Measurements from ENCODE around the gene SYNE3. TPM values are rescaled to one million over a fixed set of nuclear protein-coding genes. Genes with fewer than 3 reads are reported as not detected.

Gene SYNE3
- total RNA-seq, 4 donors from 2014 or later: 14.4 to 18.7 (median 16.6) TPM

DNA sequence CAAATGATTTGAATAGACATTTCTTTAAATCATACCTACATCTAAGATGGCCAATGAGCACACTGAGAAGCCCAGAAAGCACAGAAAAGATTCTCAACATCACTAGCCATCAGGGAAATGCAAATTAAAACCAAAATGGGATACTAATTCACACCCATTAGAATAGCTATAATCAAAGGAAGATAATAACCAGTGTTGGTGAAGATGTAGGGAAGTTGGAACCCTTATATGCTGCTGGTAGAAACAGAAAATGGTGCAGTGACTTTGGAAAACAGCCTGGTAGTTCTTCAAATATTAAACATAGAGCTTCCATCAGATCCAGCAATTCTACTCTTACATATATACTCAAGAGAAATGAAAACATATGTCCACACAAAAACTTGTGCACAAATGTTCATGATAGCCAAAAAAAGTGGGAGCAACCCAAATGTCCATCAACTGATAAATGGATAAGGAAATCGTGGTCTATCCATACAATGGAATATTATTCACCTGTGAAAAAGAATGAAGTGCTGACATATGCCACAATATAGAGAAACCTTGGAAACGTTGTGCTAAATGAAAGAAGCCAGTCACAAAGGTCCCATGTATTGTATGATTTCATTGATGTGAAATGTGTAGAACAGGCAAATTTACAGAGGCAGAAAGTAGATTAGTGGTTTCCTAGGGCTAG is 24.4 kb downstream of the SYNE3 start:
- no peak for DNase-seq (ENCODE audit: extremely low spot score)
- Histone ChIP-seq H3K27ac (replicated peaks in 1 of 4) (no peak overlapping the region), H3K9me3 (no peaks in the 10 kb centered on the region), H3K4me3 (no peak overlapping the region), H3K4me1 (peaks cover 47 to 71% (median 60%) of the 10 kb centered on the region in 4 donors), H3K27me3 (peaks cover 0 to 5% (median 0%) of the 10 kb centered on the region in 4 donors), H3K36me3 (no peaks in the 10 kb centered on the region)
- TF ChIP-seq POLR2AphosphoS5 (IDR thresholded peaks at IDR 0.05) (no peak), POLR2A (IDR thresholded peaks at IDR 0.05; ENCODE audit: low read depth) (no peak), EP300 (IDR thresholded peaks at IDR 0.05) (no peak)
- TF ChIP-seq, protein P1, sequence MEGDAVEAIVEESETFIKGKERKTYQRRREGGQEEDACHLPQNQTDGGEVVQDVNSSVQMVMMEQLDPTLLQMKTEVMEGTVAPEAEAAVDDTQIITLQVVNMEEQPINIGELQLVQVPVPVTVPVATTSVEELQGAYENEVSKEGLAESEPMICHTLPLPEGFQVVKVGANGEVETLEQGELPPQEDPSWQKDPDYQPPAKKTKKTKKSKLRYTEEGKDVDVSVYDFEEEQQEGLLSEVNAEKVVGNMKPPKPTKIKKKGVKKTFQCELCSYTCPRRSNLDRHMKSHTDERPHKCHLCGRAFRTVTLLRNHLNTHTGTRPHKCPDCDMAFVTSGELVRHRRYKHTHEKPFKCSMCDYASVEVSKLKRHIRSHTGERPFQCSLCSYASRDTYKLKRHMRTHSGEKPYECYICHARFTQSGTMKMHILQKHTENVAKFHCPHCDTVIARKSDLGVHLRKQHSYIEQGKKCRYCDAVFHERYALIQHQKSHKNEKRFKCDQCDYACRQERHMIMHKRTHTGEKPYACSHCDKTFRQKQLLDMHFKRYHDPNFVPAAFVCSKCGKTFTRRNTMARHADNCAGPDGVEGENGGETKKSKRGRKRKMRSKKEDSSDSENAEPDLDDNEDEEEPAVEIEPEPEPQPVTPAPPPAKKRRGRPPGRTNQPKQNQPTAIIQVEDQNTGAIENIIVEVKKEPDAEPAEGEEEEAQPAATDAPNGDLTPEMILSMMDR (IDR thresholded peaks at IDR 0.05): no peak
- 89% methylated on average over 2 of the region's 2 CpGs for WGBS
- intact Hi-C loops (cut with DNase I): no loop called here

DNA sequence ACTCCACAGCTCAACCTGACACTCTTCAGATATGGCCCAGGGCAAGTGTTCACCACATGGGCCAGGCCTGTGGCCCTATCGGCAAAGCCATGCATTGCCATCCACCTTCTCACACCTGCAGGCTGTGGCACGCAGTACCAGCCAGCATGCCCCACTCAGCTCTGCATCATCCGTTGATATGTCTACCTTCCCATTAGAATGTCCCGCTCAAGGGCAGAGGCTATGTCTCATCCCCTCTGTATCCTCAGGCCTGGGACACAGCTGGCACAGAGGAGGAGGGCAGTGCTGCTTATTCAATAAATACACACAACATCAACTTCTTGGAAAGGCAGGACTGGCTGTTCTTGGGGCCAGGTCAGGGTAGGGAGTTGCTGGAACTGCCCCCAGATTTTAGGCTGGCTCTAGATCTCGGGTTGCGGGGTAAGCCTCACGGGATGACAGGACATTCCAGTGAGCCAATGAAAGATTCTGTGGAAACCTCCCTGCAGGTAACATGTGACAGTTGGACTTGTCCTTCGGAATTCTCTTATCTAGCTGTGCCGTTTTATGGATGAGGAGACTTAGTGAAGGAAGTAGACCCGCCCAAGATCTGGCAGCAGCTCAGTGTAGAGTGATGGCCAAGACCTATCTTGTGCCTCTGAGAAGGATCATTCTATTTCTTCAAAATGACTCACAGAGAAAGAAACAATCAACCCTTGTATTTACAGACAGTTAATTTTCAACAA is 25.6 kb downstream of the SYNE3 start:
- WGBS: 97% methylated on average over 5 of the region's 10 CpGs
- H3K27me3 ChIP-seq: peaks cover 0 to 5% (median 0%) of the 10 kb centered on the region in 4 donors
- intact Hi-C loops (cut with DNase I): no loop called here
- no peak for DNase-seq (ENCODE audit: extremely low spot score)
- no peak overlapping the region for H3K4me3 ChIP-seq
- H3K27ac ChIP-seq (replicated peaks in 1 of 4): peak overlapping the region; percentile 21 to 57 (median 32)
- H3K4me1 ChIP-seq: peaks cover 36 to 68% (median 54%) of the 10 kb centered on the region in 4 donors
- no peaks in the 10 kb centered on the region for H3K9me3 ChIP-seq
- H3K36me3 ChIP-seq: no peaks in the 10 kb centered on the region
- TF ChIP-seq, protein P1 (IDR thresholded peaks at IDR 0.05): no peak
- no peak for TF ChIP-seq POLR2A (IDR thresholded peaks at IDR 0.05; ENCODE audit: low read depth)
- TF ChIP-seq EP300 (IDR thresholded peaks at IDR 0.05): no peak
- TF ChIP-seq POLR2AphosphoS5 (IDR thresholded peaks at IDR 0.05): no peak

DNA sequence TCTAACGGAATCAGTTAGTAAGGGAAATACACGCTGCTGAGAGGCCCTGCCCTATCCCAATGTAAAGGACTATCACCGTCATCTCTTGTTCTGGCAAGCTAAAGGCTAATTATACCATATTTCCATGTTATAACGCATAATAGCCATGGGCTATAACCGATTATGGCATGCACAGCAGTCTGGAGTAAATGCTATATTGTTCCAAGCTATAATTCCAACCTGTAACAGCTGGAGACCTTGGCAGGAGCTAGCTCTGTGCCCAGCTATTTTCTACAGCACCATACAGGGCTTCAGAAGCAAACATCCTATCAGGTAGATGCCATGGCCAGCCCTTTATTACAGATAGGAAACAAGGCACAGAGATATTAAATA is 26.3 kb downstream of the SYNE3 start:
- Histone ChIP-seq H3K4me1 (peaks cover 29 to 68% (median 54%) of the 10 kb centered on the region in 4 donors), H3K36me3 (no peaks in the 10 kb centered on the region), H3K4me3 (no peak overlapping the region), H3K27me3 (peaks cover 0 to 4% (median 0%) of the 10 kb centered on the region in 4 donors), H3K27ac (replicated peaks in 1 of 4) (peak overlapping the region in 3 of 4 donors; percentile 41 to 57 (median 51)), H3K9me3 (no peaks in the 10 kb centered on the region)
- DNase-seq (ENCODE audit: extremely low spot score): no peak
- 94% methylated on average over 5 of the region's 5 CpGs for WGBS
- TF ChIP-seq POLR2A (IDR thresholded peaks at IDR 0.05; ENCODE audit: low read depth): no peak
- TF ChIP-seq POLR2AphosphoS5 (IDR thresholded peaks at IDR 0.05): no peak
- TF ChIP-seq, protein P1 (IDR thresholded peaks at IDR 0.05): no peak
- TF ChIP-seq EP300 (IDR thresholded peaks at IDR 0.05): no peak
- intact Hi-C loops (cut with DNase I): no loop called here

DNA sequence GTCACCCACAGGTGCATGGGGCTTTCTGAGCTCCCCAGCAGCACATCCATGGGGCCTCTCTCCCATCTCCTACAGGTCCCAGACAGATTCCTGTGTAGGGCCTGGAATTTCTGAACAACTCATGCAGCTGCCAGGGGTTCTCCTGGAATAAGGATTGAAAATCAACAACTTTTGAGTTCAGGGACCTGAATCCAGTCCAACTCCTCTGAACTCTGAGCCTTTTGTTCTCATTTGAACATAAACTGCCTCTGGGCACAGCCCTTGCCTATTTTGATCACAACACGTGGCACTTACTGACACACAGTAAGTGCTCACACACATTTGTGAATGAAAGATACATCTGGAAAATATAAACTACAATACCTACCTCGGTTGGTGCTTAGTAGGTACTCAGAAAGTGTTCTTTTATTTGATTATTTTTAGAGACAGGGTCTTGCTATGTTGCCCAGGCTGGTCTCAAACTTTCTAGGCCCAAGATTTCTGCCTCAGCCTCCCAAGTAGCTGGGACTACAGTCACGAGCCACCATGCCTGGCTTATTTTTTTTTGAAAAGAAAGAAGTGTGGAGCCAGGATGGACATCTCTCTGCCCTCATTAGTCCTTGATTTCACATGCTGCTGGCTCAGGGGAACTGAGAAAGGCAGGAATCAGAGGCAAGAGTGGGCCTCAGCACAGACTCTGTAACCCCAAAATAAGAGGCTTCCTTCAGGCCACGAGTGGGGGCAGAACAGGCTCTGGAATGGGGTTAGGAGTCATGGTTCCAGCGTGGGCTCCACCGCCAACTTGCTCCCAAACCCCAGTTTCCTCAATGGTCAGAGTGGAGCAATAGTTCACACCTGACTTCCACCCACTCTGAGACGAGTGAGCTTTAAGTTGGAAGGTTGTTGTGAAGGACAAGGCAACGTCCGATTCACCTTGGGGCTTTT is 27.0 kb downstream of the SYNE3 start:
- WGBS: 81% methylated on average over 9 of the region's 9 CpGs
- Histone ChIP-seq H3K4me1 (peaks cover 28 to 68% (median 54%) of the 10 kb centered on the region in 4 donors), H3K9me3 (no peaks in the 10 kb centered on the region), H3K36me3 (no peaks in the 10 kb centered on the region), H3K27ac (replicated peaks in 1 of 4) (peak overlapping the region; percentile 32 to 57 (median 44)), H3K27me3 (peaks cover 0 to 4% (median 0%) of the 10 kb centered on the region in 4 donors), H3K4me3 (no peak overlapping the region)
- intact Hi-C loops (cut with DNase I): no loop called here
- TF ChIP-seq POLR2A (IDR thresholded peaks at IDR 0.05; ENCODE audit: low read depth): no peak
- TF ChIP-seq POLR2AphosphoS5 (IDR thresholded peaks at IDR 0.05): no peak
- TF ChIP-seq, protein P1 (IDR thresholded peaks at IDR 0.05): no peak
- TF ChIP-seq EP300 (IDR thresholded peaks at IDR 0.05): no peak
- DNase-seq (ENCODE audit: extremely low spot score): no peak
